Measurements from ENCODE around the gene CST7.

DNA sequence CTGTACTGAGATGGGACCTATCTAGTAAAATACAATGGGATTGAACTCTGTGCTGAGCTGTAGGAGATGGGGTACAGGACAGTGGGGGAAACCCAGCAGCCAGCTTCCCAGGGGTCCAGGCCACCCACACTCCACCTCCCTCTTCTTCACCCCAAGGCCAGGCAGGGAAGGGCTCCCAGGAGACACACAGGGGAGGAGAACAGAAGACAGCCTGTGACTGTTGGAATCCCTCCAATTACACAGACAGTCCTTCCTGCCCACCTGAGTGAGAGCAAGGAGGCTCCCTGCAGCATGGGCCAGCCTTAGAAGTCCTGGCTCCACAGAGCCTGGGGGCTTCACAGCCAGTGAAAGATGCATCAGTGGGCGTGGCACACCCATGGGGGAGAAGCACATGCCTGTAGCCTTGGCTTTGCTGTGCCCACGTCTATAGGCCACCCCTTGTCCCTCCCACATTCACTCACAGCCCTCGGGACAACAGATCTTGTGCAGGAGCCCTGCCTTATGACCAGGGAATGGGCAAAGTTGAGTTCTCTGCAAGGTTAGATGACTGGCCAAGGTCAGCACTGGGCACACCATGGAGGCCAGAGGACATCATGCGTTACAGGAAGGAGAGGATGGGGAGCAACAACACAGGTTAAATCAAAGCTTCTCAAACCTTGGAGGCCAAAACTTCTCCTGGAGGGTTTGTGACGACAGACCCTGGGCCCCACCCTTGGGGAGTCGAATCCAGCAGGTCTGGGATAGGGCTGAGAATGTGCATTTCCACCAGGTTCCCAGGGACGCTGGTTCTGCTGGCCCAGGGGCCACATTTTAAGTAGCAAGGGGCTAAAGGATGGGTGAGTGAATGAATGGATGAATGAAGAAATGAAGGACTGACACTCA, 12.3 kb upstream of the CST7 start:
- TF ChIP-seq, protein P1, sequence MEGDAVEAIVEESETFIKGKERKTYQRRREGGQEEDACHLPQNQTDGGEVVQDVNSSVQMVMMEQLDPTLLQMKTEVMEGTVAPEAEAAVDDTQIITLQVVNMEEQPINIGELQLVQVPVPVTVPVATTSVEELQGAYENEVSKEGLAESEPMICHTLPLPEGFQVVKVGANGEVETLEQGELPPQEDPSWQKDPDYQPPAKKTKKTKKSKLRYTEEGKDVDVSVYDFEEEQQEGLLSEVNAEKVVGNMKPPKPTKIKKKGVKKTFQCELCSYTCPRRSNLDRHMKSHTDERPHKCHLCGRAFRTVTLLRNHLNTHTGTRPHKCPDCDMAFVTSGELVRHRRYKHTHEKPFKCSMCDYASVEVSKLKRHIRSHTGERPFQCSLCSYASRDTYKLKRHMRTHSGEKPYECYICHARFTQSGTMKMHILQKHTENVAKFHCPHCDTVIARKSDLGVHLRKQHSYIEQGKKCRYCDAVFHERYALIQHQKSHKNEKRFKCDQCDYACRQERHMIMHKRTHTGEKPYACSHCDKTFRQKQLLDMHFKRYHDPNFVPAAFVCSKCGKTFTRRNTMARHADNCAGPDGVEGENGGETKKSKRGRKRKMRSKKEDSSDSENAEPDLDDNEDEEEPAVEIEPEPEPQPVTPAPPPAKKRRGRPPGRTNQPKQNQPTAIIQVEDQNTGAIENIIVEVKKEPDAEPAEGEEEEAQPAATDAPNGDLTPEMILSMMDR (IDR thresholded peaks at IDR 0.05; ENCODE audit: poor library complexity, severe bottlenecking), result no peak
- TF ChIP-seq EP300 (conservative IDR thresholded peaks at IDR 0.05; ENCODE audit: poor library complexity, severe bottlenecking), result no peak
- TF ChIP-seq EZH2 (IDR thresholded peaks at IDR 0.05; ENCODE audit: borderline replicate concordance, insufficient read depth, low read length, poor library complexity, severe bottlenecking), result no peak
- TF ChIP-seq POLR2AphosphoS5 (IDR thresholded peaks at IDR 0.05), result no peak
- TF ChIP-seq RAD21 (conservative IDR thresholded peaks at IDR 0.05), result no peak
- TF ChIP-seq MXI1 (conservative IDR thresholded peaks at IDR 0.05; ENCODE audit: poor library complexity, severe bottlenecking), result no peak
- TF ChIP-seq, protein P2, sequence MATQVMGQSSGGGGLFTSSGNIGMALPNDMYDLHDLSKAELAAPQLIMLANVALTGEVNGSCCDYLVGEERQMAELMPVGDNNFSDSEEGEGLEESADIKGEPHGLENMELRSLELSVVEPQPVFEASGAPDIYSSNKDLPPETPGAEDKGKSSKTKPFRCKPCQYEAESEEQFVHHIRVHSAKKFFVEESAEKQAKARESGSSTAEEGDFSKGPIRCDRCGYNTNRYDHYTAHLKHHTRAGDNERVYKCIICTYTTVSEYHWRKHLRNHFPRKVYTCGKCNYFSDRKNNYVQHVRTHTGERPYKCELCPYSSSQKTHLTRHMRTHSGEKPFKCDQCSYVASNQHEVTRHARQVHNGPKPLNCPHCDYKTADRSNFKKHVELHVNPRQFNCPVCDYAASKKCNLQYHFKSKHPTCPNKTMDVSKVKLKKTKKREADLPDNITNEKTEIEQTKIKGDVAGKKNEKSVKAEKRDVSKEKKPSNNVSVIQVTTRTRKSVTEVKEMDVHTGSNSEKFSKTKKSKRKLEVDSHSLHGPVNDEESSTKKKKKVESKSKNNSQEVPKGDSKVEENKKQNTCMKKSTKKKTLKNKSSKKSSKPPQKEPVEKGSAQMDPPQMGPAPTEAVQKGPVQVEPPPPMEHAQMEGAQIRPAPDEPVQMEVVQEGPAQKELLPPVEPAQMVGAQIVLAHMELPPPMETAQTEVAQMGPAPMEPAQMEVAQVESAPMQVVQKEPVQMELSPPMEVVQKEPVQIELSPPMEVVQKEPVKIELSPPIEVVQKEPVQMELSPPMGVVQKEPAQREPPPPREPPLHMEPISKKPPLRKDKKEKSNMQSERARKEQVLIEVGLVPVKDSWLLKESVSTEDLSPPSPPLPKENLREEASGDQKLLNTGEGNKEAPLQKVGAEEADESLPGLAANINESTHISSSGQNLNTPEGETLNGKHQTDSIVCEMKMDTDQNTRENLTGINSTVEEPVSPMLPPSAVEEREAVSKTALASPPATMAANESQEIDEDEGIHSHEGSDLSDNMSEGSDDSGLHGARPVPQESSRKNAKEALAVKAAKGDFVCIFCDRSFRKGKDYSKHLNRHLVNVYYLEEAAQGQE (IDR thresholded peaks at IDR 0.05; ENCODE audit: borderline replicate concordance), result no peak
